Measurements from ENCODE around the gene GZMH. TPM values are rescaled to one million over a fixed set of nuclear protein-coding genes. Genes with fewer than 3 reads are reported as not detected.

The GZMH gene
- total and polyA plus RNA-seq, 2 donors (not counting 3 experiments of a cell fraction or from before 2014, with no cell fraction given): not detected

DNA sequence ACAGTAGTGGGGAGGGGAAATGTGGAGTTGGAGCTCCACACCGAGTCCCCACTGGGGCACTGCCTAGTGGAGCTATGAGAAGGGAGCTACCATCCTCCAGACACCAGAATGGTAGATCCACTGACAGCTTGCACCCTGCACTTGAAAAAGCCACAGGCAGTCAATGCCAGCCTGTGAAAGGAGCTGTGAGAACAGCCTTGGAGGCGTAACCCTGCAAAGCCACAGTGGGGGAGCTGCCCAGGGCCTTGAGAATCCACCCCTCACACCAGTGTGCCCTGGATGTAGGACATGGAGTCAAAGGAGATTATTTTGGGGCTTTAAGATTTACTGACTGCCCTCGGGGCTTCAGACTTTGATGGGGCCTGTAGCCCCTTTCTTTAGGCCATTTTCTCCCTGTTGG, 46.0 kb downstream of the GZMH start:
- H2AFZ ChIP-seq (ENCODE audit: low read depth, low read length): no peak overlapping the region
- H4K20me1 ChIP-seq (replicated peaks; ENCODE audit: control insufficient read depth, extremely low read depth, insufficient read depth, low read length): no peaks in the 10 kb centered on the region
- no peaks in the 10 kb centered on the region for H3K36me3 ChIP-seq (ENCODE audit: control insufficient read depth in 2 of 2, extremely low read depth in 1 of 2, insufficient read depth in 2 of 2, low read length in 2 of 2)
- H3K9ac ChIP-seq (replicated peaks; ENCODE audit: extremely low read depth, insufficient read depth, low read length): no peak overlapping the region
- H3K9me3 ChIP-seq (replicated peaks; ENCODE audit: control insufficient read depth, insufficient read depth, low read length): no peaks in the 10 kb centered on the region
- no peak overlapping the region for H3K4me3 ChIP-seq (replicated peaks in 1 of 3; ENCODE audit: insufficient read depth in 1 of 3, low read depth in 1 of 3, low read length in 3 of 3)
- DNase-seq (ENCODE audit: low read depth, low spot score) (no peak), FAIRE-seq (no peak)
- BruUV-seq (replicated peaks): no TSS peak
- TF ChIP-seq MYC (IDR thresholded peaks at IDR 0.05; ENCODE audit: low read depth, low read length): no peak
- TF ChIP-seq JUN (IDR thresholded peaks at IDR 0.05; ENCODE audit: borderline replicate concordance, insufficient read depth, insufficient read length, low read depth): no peak
- TF ChIP-seq GATA2 (IDR thresholded peaks at IDR 0.05; ENCODE audit: insufficient read depth, insufficient read length, low read depth, low read length): no peak
- no peak for TF ChIP-seq POLR2A (IDR thresholded peaks at IDR 0.05; ENCODE audit: low read depth, low read length)
- no peak for TF ChIP-seq POLR2AphosphoS5 (IDR thresholded peaks at IDR 0.05; ENCODE audit: insufficient read depth, low read depth, low read length)
- TF ChIP-seq EZH2 (IDR thresholded peaks at IDR 0.05; ENCODE audit: borderline replicate concordance, low read depth, low read length, severe bottlenecking): no peak
- TF ChIP-seq MAX (IDR thresholded peaks at IDR 0.05; ENCODE audit: insufficient read depth, insufficient read length): no peak
- TF ChIP-seq FOS (IDR thresholded peaks at IDR 0.05; ENCODE audit: borderline replicate concordance, insufficient read depth, low read length): no peak
- TF ChIP-seq, protein P1, sequence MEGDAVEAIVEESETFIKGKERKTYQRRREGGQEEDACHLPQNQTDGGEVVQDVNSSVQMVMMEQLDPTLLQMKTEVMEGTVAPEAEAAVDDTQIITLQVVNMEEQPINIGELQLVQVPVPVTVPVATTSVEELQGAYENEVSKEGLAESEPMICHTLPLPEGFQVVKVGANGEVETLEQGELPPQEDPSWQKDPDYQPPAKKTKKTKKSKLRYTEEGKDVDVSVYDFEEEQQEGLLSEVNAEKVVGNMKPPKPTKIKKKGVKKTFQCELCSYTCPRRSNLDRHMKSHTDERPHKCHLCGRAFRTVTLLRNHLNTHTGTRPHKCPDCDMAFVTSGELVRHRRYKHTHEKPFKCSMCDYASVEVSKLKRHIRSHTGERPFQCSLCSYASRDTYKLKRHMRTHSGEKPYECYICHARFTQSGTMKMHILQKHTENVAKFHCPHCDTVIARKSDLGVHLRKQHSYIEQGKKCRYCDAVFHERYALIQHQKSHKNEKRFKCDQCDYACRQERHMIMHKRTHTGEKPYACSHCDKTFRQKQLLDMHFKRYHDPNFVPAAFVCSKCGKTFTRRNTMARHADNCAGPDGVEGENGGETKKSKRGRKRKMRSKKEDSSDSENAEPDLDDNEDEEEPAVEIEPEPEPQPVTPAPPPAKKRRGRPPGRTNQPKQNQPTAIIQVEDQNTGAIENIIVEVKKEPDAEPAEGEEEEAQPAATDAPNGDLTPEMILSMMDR (IDR thresholded peaks at IDR 0.05; ENCODE audit: extremely low read depth in 1 of 2, insufficient read depth in 1 of 2, low read depth in 1 of 2, low read length in 2 of 2): no peak
- dilution Hi-C loops (cut with MboI; ENCODE audit: extremely low pct_ligation_motif_present, low sequenced_read_pairs) (no loop called here), intact Hi-C loops (cut with micrococcal nuclease) (no loop called here)
- H3K27ac ChIP-seq (ENCODE audit: insufficient read depth, low read depth, low read length): no peak overlapping the region
- no peaks in the 10 kb centered on the region for H3K4me1 ChIP-seq (ENCODE audit: control insufficient read depth, extremely low read depth, insufficient read depth, low read length)
- no peak overlapping the region for H3K4me2 ChIP-seq (ENCODE audit: insufficient read depth, low read length)
- CTCF ChIA-PET: no interaction called here
- no peaks in the 10 kb centered on the region for H3K9me1 ChIP-seq (replicated peaks; ENCODE audit: control insufficient read depth, extremely low read depth, insufficient read depth, low read length)
- H3K27me3 ChIP-seq (ENCODE audit: control insufficient read depth in 2 of 2, insufficient read depth in 2 of 2, low read length in 2 of 2): no peaks in the 10 kb centered on the region
- no peaks in the 10 kb centered on the region for H3K79me2 ChIP-seq (ENCODE audit: control insufficient read depth, insufficient read depth, low read length)
- POLR2A ChIA-PET: no interaction called here
